Tibial nerve (tissue), 3 donors: ENCODE measurements around the gene SPATS2.

Experiments
- POLR2A ChIP-seq, 2 donors: fragments of 450-650 bp; IDR thresholded peaks; one replicate each; pipeline ENCODE4 v1.6.1; 2017; ENCODE audit warnings: antibody characterized with exemption in 2 of 2, mild to moderate bottlenecking in 2 of 2, moderate library complexity in 2 of 2
- TF ChIP-seq, protein P1 (sequence below), 5 experiments: fragments of 200-600 bp in 3 of 5; fragments of 450-650 bp in 2 of 5; sonication (generic) in 3 of 5; IDR thresholded peaks; one replicate each; pipeline ENCODE4 v1.5.1; 2016 to 2019; ENCODE audit warnings: antibody characterized with exemption in 5 of 5, mild to moderate bottlenecking in 3 of 5, moderate library complexity in 2 of 5

DNA sequence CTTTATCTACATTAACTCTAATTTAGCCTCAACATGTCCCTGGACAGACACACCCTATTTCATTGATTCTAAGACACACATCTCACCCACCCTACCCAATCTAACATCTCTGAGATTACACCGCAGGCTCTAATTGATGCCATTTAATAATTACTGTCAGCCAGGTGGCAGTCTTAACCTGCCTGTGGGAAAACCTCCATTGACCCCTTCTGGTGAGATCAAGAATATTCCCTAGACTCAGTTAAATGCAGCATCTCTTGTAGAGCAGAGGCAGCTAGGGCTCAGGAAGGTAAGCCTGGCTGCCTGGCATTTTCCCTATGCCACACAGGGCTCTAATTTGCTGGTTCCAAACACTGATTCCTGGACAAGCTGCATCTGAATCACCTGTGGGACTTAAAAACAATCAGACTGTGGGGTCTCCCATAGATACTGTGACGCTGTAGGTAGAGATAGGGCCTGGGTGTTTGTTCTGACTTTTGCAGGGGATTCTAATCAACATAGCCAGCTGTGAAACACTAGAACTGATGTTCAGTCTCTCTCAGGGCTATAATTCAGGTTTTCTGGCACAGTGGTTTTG, 186.3 kb downstream of the SPATS2 start:
- TF ChIP-seq, protein P1, sequence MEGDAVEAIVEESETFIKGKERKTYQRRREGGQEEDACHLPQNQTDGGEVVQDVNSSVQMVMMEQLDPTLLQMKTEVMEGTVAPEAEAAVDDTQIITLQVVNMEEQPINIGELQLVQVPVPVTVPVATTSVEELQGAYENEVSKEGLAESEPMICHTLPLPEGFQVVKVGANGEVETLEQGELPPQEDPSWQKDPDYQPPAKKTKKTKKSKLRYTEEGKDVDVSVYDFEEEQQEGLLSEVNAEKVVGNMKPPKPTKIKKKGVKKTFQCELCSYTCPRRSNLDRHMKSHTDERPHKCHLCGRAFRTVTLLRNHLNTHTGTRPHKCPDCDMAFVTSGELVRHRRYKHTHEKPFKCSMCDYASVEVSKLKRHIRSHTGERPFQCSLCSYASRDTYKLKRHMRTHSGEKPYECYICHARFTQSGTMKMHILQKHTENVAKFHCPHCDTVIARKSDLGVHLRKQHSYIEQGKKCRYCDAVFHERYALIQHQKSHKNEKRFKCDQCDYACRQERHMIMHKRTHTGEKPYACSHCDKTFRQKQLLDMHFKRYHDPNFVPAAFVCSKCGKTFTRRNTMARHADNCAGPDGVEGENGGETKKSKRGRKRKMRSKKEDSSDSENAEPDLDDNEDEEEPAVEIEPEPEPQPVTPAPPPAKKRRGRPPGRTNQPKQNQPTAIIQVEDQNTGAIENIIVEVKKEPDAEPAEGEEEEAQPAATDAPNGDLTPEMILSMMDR (IDR thresholded peaks at IDR 0.05) = peak in 1 of 5 experiments; percentile 30
- no peak for TF ChIP-seq POLR2A (IDR thresholded peaks at IDR 0.05)
